ENCODE data around the gene LEAP2.

DNA sequence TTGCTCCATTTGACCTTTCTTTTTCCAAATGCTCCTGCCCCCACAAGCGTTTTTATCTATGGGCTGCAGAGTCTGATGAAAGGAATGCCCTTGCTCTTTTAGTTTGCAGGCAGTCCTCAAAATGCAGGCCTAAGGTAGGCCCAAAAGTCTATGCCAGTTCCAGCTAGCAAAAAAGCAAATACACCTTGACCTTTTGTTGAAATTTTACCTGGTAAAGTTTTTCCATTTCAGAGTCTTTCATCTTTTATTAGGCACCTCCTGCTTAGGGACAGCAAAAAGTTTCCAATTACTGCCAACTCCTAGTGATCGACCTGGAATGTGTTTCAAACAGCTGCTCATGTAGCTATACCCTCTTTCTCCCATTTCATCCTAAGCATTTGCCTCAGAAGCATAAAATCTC is 2.7 kb upstream of the LEAP2 start:
- TF ChIP-seq, protein P1, sequence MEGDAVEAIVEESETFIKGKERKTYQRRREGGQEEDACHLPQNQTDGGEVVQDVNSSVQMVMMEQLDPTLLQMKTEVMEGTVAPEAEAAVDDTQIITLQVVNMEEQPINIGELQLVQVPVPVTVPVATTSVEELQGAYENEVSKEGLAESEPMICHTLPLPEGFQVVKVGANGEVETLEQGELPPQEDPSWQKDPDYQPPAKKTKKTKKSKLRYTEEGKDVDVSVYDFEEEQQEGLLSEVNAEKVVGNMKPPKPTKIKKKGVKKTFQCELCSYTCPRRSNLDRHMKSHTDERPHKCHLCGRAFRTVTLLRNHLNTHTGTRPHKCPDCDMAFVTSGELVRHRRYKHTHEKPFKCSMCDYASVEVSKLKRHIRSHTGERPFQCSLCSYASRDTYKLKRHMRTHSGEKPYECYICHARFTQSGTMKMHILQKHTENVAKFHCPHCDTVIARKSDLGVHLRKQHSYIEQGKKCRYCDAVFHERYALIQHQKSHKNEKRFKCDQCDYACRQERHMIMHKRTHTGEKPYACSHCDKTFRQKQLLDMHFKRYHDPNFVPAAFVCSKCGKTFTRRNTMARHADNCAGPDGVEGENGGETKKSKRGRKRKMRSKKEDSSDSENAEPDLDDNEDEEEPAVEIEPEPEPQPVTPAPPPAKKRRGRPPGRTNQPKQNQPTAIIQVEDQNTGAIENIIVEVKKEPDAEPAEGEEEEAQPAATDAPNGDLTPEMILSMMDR (conservative IDR thresholded peaks at IDR 0.05 in 1 of 2, IDR thresholded peaks at IDR 0.05 in 1 of 2; ENCODE audit: extremely low read depth in 1 of 2, insufficient read depth in 1 of 2, low read depth in 1 of 2, low read length in 2 of 2), result no peak
- TF ChIP-seq EZH2 (IDR thresholded peaks at IDR 0.05; ENCODE audit: borderline replicate concordance, low read length), result no peak

Data from mammary epithelial cell (primary cell).